ENCODE measurements around the gene CNP. TPM values are rescaled to one million over a fixed set of nuclear protein-coding genes. Genes with fewer than 3 reads are reported as not detected.

The CNP gene
- total RNA-seq, 1 donor from 2014 or later = 24.9 TPM

DNA sequence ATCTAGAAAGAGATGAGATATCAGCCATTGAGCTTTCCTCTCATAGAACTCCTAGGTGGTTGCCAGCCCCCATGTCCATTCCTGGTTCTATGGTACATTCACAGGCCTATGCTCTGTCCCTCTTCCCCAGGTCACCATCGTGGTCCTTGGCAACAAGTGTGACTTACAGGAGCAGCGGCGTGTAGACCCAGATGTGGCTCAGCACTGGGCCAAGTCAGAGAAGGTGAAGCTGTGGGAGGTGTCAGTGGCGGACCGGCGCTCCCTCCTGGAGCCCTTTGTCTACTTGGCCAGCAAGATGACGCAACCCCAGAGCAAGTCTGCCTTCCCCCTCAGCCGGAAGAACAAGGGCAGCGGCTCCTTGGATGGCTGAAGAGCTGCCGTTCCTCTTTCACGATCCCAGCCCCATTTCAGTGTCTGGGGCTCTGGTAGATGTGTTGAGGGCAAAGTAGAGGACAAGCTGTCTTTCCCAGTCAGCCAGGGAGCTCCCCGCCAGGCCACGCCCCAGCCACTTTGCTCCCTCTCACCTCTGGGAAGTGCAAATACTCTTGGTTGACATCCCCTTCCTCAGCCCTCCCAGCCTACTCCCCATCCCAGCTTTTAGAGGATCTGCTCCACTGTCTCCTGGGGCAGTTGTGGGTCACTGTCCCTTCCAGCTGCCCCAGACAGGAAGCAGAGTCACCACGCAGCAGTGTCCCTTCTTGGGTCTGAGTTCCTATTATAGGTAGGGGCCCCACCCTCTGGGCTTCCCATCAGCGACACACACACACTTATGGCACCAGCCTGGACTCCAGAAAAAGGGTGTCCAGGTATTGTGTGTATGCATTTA, 57.1 kb downstream of the CNP start:
- Histone ChIP-seq H3K27ac (replicated peaks) (peak overlapping the region; percentile 83), H3K9me3 (replicated peaks) (no peaks in the 10 kb centered on the region), H3K4me1 (peaks cover 43% of the 10 kb centered on the region), H3K4me3 (no peak overlapping the region), H3K36me3 (peaks cover 31% of the 10 kb centered on the region), H3K27me3 (ENCODE audit: low read depth) (peaks cover 16% of the 10 kb centered on the region)
- TF ChIP-seq, protein P1, sequence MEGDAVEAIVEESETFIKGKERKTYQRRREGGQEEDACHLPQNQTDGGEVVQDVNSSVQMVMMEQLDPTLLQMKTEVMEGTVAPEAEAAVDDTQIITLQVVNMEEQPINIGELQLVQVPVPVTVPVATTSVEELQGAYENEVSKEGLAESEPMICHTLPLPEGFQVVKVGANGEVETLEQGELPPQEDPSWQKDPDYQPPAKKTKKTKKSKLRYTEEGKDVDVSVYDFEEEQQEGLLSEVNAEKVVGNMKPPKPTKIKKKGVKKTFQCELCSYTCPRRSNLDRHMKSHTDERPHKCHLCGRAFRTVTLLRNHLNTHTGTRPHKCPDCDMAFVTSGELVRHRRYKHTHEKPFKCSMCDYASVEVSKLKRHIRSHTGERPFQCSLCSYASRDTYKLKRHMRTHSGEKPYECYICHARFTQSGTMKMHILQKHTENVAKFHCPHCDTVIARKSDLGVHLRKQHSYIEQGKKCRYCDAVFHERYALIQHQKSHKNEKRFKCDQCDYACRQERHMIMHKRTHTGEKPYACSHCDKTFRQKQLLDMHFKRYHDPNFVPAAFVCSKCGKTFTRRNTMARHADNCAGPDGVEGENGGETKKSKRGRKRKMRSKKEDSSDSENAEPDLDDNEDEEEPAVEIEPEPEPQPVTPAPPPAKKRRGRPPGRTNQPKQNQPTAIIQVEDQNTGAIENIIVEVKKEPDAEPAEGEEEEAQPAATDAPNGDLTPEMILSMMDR (IDR thresholded peaks at IDR 0.05; ENCODE audit: borderline replicate concordance) = no peak
- intact Hi-C loops (cut with micrococcal nuclease) = loop anchor here (5.0 kb wide), 1 partner anchor 94 kb away; no protein-coding TSS in a partner anchor
- DNase-seq = peak; percentile 35

DNA sequence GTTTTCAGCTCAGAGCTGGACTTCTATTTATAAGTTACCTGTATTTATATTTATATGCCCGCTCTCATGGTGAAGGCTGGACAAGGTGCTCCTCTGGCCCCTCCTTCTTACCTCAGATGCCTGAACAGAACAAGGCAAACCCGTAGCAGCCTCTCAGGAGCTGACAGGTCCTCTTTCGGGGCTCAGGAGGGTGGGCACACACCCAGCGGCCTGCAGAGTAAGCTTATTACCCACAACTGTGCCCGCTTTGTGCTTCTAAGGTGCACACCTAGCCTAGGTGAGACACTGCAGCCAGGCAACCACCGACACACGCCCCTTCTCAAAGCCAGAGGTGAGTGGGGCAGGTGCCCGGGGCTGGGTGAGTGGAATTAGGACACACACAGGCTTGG, 58.6 kb downstream of the CNP start:
- Histone ChIP-seq H3K4me3 (peak overlapping the region; percentile 4), H3K27ac (replicated peaks) (peak overlapping the region; percentile 83), H3K9me3 (replicated peaks) (no peaks in the 10 kb centered on the region), H3K36me3 (peaks cover 31% of the 10 kb centered on the region), H3K27me3 (ENCODE audit: low read depth) (peaks cover 17% of the 10 kb centered on the region), H3K4me1 (peaks cover 36% of the 10 kb centered on the region)
- TF ChIP-seq, protein P1 (IDR thresholded peaks at IDR 0.05; ENCODE audit: borderline replicate concordance) = no peak
- intact Hi-C loops (cut with micrococcal nuclease) = no loop called here
- no peak for DNase-seq

DNA sequence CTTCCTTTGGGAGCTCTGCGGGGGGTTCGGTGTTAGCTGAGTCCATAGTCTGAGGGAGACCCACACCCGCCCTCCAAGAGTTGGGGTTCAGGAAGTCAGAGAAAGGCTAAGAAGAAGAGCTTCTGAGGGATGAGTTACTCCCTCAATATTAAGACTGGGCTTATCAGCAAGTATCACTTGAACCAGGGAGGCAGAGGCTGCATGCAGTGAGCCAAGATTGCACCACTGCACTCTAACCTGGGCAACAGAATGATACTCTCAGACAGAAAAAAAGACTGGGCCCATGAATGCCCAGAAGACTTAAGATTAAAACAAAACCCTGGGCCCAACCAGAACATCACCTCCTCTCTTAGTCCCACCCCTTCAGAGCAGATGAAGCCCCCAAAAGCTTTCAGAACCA, 59.3 kb downstream of the CNP start:
- Histone ChIP-seq H3K27me3 (ENCODE audit: low read depth) (peaks cover 17% of the 10 kb centered on the region), H3K4me1 (peaks cover 29% of the 10 kb centered on the region), H3K36me3 (peaks cover 31% of the 10 kb centered on the region), H3K27ac (replicated peaks) (peak overlapping the region; percentile 83), H3K9me3 (replicated peaks) (no peaks in the 10 kb centered on the region), H3K4me3 (no peak overlapping the region)
- DNase-seq = no peak
- intact Hi-C loops (cut with micrococcal nuclease) = no loop called here
- TF ChIP-seq, protein P1 (IDR thresholded peaks at IDR 0.05; ENCODE audit: borderline replicate concordance) = no peak

DNA sequence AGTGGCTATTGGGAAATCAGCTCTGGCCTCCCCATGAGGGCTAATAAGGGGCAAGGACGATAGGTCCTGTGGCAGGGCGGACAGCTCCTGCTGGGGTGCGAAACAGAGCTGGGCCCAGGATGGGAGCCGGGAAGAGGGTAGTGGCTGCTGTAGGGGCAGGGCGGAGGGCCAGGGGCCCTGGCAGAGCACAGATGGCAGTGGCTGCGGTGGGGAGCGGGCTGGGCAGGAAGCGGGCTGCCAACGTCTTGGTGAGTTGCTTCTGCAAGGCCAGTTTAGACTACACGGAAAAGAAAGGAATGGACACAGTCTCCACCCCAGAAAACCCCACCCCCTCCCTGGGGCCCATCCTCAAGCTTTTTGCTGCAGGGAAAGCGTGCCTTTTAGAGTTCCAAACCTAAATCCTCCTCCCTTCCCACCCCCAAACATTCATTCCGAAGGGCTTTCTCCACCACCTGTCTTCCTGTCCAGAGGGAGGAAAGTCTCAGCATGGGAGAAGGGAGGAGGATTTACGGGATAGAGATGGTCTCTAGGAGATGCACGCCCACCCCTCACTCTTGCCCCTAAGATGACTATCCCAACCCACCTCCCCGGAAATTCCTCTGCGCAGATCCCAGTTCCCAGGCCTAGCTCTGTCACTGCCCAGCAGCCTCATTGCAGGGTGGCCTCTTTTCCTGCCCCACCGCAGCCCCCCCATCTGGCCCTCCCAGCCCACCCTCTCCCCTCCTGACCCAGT, 60.4 kb downstream of the CNP start:
- Histone ChIP-seq H3K4me1 (peaks cover 23% of the 10 kb centered on the region), H3K36me3 (peaks cover 25% of the 10 kb centered on the region), H3K27ac (replicated peaks) (no peak overlapping the region), H3K9me3 (replicated peaks) (no peaks in the 10 kb centered on the region), H3K27me3 (ENCODE audit: low read depth) (peaks cover 17% of the 10 kb centered on the region), H3K4me3 (no peak overlapping the region)
- DNase-seq = no peak
- intact Hi-C loops (cut with micrococcal nuclease) = no loop called here
- TF ChIP-seq, protein P1 (IDR thresholded peaks at IDR 0.05; ENCODE audit: borderline replicate concordance) = no peak

Other genes with a start within 250 kb of the CNP start
- 0.14 TPM for gene HAP1, start 232.2 kb upstream of the CNP start, total RNA-seq
- 160 TPM for gene JUP, start 180.1 kb upstream of the CNP start, total RNA-seq
- gene P3H4, start 154.8 kb upstream of the CNP start, total RNA-seq = 6.0 TPM
- 10.4 TPM for gene FKBP10, start 153.8 kb upstream of the CNP start, total RNA-seq
- 18.3 TPM for gene NT5C3B, start 130.6 kb upstream of the CNP start, total RNA-seq
- gene KLHL10, start 129.0 kb upstream of the CNP start, total RNA-seq = not detected
- gene KLHL11, start 101.4 kb upstream of the CNP start, total RNA-seq = 3.5 TPM
- 23.5 TPM for gene ACLY, start 47.8 kb upstream of the CNP start, total RNA-seq
- gene ODAD4, start 36.2 kb upstream of the CNP start, total RNA-seq = 1.3 TPM
- gene DNAJC7, start 50.6 kb downstream of the CNP start, total RNA-seq = 71.2 TPM
- gene NKIRAS2, start 53.3 kb downstream of the CNP start, total RNA-seq = 50.9 TPM
- gene C17orf113, start 83.8 kb downstream of the CNP start, total RNA-seq = 0.63 TPM
- gene ZNF385C, start 131.7 kb downstream of the CNP start, total RNA-seq = 0.49 TPM
- gene DHX58, start 145.9 kb downstream of the CNP start, total RNA-seq = 3.1 TPM
- 25.7 TPM for gene KAT2A, start 154.6 kb downstream of the CNP start, total RNA-seq
- not detected for gene HSPB9, start 156.0 kb downstream of the CNP start, total RNA-seq
- 38.6 TPM for gene RAB5C, start 188.2 kb downstream of the CNP start, total RNA-seq
- gene KCNH4, start 214.3 kb downstream of the CNP start, total RNA-seq = 0.16 TPM
- gene HCRT, start 218.7 kb downstream of the CNP start, total RNA-seq = not detected
- 8.4 TPM for gene GHDC, start 227.7 kb downstream of the CNP start, total RNA-seq